ENCODE results near the gene PDE4B. TPM values are rescaled to one million over a fixed set of nuclear protein-coding genes. Genes with fewer than 3 reads are reported as not detected.
A peak's percentile ranks its signal among the peaks of the same experiment; 100 is the strongest.

PDE4B gene
- total and polyA plus RNA-seq, 7 experiments from 2014 or later: 43.5 to 99.2 (median 46.7) TPM

DNA sequence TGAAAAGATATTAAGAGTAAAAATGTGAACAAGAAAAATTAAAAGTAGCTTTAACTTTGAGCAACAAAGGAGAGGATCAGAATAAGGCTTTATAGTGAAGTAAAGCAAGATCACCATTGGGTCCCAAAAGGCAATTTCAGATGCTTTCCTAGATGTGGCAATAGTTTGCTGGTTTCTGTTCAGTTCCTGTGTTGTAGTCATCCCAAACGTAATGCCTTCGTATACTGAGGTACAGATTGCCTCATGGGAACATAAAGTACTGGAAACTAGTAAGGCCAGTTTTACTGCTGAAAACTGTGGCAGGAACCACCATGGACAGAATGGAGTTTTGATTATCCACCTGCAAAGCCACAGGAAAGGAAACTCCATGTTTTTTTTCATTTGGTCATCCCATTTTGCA, 457.8 kb downstream of the PDE4B start:
- Histone ChIP-seq H3K9me3 (ENCODE audit: control insufficient read depth in 2 of 3, low read length in 3 of 3) (no peaks in the 10 kb centered on the region), H3K36me3 (ENCODE audit: control insufficient read depth in 2 of 3, insufficient read depth in 3 of 3, low read length in 3 of 3) (no peaks in the 10 kb centered on the region), H3K27ac (ENCODE audit: low read depth, low read length) (no peak overlapping the region), H3K4me3 (ENCODE audit: low read length) (no peak overlapping the region), H3K4me1 (ENCODE audit: control insufficient read depth in 2 of 2, insufficient read depth in 2 of 2, low read length in 2 of 2) (peaks cover 29 to 37% of the 10 kb centered on the region in 2 donors), H3K27me3 (ENCODE audit: control insufficient read depth in 2 of 2, insufficient read depth in 2 of 2, low read length in 2 of 2) (no peaks in the 10 kb centered on the region)
- ChIA-PET CTCF (interaction anchor here (0.6 to 14.4 kb wide), 4 partner anchors 9 to 200 kb away, joined by 3 to 274 read pairs (median 5); no protein-coding TSS in a partner anchor), POLR2A (interaction anchor here (0.8 to 1.1 kb wide), 2 partner anchors 20 to 85 kb away, joined by 3 read pairs; no protein-coding TSS in a partner anchor)
- DNase-seq (no peak), ATAC-seq (no peak)
- Mint-ChIP-seq H3K4me3 (no peak overlapping the region), H3K27me3 (no peaks in the 10 kb centered on the region), H3K27ac (peak overlapping the region in 1 of 9 donors; percentile 52), H3K36me3 (peaks cover 0 to 2% (median 0%) of the 10 kb centered on the region in 5 donors), H3K9me3 (no peaks in the 10 kb centered on the region), H3K4me1 (peaks cover 16 to 64% (median 29%) of the 10 kb centered on the region in 7 donors)
- intact Hi-C loops (cut with micrococcal nuclease): loop anchor here in 1 of 2 donors (5.0 kb wide), 1 partner anchor 818 kb away; no protein-coding TSS in a partner anchor

DNA sequence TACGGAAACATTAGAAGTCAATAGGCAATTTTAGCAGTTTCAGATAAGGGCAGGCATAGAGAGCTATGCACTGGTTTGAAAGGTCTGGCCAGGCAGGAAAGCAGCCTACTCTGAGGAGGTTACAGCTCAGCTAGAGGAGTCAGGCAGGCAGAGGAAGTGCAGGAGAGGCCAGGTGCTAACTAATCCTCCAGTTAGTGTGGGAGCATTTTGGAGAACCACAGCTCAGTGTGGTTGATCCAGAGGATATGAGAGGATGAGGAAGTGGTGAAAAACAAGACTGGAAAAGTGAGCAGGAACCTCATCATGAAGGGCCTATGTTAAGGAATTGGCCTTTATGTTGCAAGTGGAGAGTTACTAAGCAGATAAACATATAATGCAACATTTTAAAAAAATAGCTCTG, 458.9 kb downstream of the PDE4B start:
- Histone ChIP-seq H3K4me3 (ENCODE audit: low read length) (no peak overlapping the region), H3K27me3 (ENCODE audit: control insufficient read depth in 2 of 2, insufficient read depth in 2 of 2, low read length in 2 of 2) (no peaks in the 10 kb centered on the region), H3K9me3 (ENCODE audit: control insufficient read depth in 2 of 3, low read length in 3 of 3) (no peaks in the 10 kb centered on the region), H3K27ac (ENCODE audit: low read depth, low read length) (no peak overlapping the region), H3K36me3 (ENCODE audit: control insufficient read depth in 2 of 3, insufficient read depth in 3 of 3, low read length in 3 of 3) (no peaks in the 10 kb centered on the region), H3K4me1 (ENCODE audit: control insufficient read depth in 2 of 2, insufficient read depth in 2 of 2, low read length in 2 of 2) (peaks cover 22 to 27% of the 10 kb centered on the region in 2 donors)
- CTCF ChIA-PET: interaction anchor here (0.7 to 14.4 kb wide), 7 partner anchors 8 to 970 kb away, joined by 3 to 274 read pairs (median 7); no protein-coding TSS in a partner anchor
- ATAC-seq: peak; percentile 28
- peaks cover 0 to 2% (median 0%) of the 10 kb centered on the region in 5 donors for H3K36me3 Mint-ChIP-seq
- no peak for DNase-seq
- H3K27ac Mint-ChIP-seq: peak overlapping the region in 2 of 9 donors; percentile 10 to 30
- H3K4me1 Mint-ChIP-seq: peaks cover 7 to 64% (median 21%) of the 10 kb centered on the region in 7 donors
- no peaks in the 10 kb centered on the region for H3K27me3 Mint-ChIP-seq
- intact Hi-C loops (cut with micrococcal nuclease): loop anchor here in 1 of 2 donors (5.0 kb wide), 1 partner anchor 819 kb away; no protein-coding TSS in a partner anchor
- H3K4me3 Mint-ChIP-seq: no peak overlapping the region
- POLR2A ChIA-PET: interaction anchor here (1.0 to 1.9 kb wide), 2 partner anchors 83 to 195 kb away, joined by 3 to 8 read pairs; no protein-coding TSS in a partner anchor
- no peaks in the 10 kb centered on the region for H3K9me3 Mint-ChIP-seq

DNA sequence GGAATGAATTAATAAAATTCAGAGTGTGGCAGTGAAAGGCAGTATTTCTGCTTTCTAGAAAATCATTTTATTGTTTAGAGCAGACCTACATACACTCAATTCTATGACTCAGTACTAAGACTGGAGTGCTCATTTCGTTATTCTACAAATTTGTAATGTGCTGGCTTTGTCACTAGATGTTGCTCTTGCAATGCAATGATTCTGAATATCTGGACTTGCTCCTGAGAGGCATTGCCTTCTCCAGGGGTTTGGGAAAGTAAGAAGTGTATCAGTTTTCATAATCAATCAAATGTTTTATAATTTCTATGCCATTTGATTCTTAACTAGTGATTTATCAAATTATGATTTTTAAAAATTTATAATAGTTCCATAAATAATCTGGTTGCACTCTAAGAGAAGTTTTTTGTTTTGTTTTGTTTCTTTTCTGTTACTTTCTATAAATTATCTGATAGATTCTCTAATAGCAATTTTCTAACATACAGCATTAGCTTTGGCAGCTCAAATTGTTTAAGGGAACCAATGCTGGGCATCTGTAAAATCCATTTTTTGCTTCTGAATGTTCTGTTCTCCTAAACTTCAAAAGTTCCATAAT, 460.7 kb downstream of the PDE4B start:
- H3K4me1 Mint-ChIP-seq: peaks cover 6 to 57% (median 19%) of the 10 kb centered on the region in 7 donors
- ChIA-PET POLR2A (interaction anchor here (1.1 to 1.3 kb wide), 2 partner anchors 79 to 183 kb away, joined by 4 to 5 read pairs; no protein-coding TSS in a partner anchor), CTCF (interaction anchor here (0.8 to 14.4 kb wide), 11 partner anchors 10 to 296 kb away, joined by 3 to 274 read pairs (median 3); no protein-coding TSS in a partner anchor)
- peaks cover 10 to 12% of the 10 kb centered on the region in 2 donors for H3K4me1 ChIP-seq (ENCODE audit: control insufficient read depth in 2 of 2, insufficient read depth in 2 of 2, low read length in 2 of 2)
- H3K9me3 Mint-ChIP-seq: no peaks in the 10 kb centered on the region
- no peak overlapping the region for H3K4me3 ChIP-seq (ENCODE audit: low read length)
- H3K36me3 ChIP-seq (ENCODE audit: control insufficient read depth in 2 of 3, insufficient read depth in 3 of 3, low read length in 3 of 3): no peaks in the 10 kb centered on the region
- peak in 6 of 9 donors; percentile 29 to 58 (median 46) for DNase-seq
- no peak overlapping the region for H3K4me3 Mint-ChIP-seq
- H3K27me3 Mint-ChIP-seq: no peaks in the 10 kb centered on the region
- H3K9me3 ChIP-seq (ENCODE audit: control insufficient read depth in 2 of 3, low read length in 3 of 3): no peaks in the 10 kb centered on the region
- intact Hi-C loops (cut with micrococcal nuclease): loop anchor here (1.0 to 5.0 kb wide), 11 partner anchors 29 to 821 kb away; no protein-coding TSS in a partner anchor
- peak overlapping the region in 2 of 9 donors; percentile 19 to 64 for H3K27ac Mint-ChIP-seq
- H3K27ac ChIP-seq (ENCODE audit: low read depth, low read length): no peak overlapping the region
- H3K36me3 Mint-ChIP-seq: peaks cover 0 to 4% (median 0%) of the 10 kb centered on the region in 5 donors
- no peaks in the 10 kb centered on the region for H3K27me3 ChIP-seq (ENCODE audit: control insufficient read depth in 2 of 2, insufficient read depth in 2 of 2, low read length in 2 of 2)
- peak; percentile 83 for ATAC-seq

DNA sequence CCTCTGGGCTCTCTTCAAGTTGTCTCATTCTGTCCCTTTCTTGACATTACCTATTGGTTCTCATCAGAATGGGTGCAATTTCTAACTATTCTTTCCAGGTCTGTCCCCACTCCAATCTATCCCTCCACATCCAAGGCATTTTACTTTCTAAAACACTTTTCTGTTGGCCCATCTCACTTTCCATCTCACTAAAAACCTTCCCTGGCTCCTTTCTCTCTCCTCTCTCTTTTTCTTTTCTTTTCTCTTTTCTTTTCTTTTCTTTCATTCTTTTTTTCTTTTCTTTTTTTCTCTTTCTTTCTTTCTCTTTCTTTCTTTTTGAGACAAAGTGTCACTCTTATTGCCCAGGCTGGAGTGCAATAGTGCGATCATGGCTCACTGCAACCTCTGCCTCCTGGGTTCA, 462.1 kb downstream of the PDE4B start:
- no peaks in the 10 kb centered on the region for H3K36me3 ChIP-seq (ENCODE audit: control insufficient read depth in 2 of 3, insufficient read depth in 3 of 3, low read length in 3 of 3)
- H3K4me1 ChIP-seq (ENCODE audit: control insufficient read depth in 2 of 2, insufficient read depth in 2 of 2, low read length in 2 of 2): peaks cover 3 to 12% of the 10 kb centered on the region in 2 donors
- peak overlapping the region in 5 of 9 donors; percentile 4 to 71 (median 17) for H3K27ac Mint-ChIP-seq
- CTCF ChIA-PET: interaction anchor here (0.7 to 14.4 kb wide), 6 partner anchors 24 to 295 kb away, joined by 3 to 274 read pairs (median 3); no protein-coding TSS in a partner anchor
- H3K9me3 Mint-ChIP-seq: no peaks in the 10 kb centered on the region
- peaks cover 0 to 8% (median 0%) of the 10 kb centered on the region in 5 donors for H3K36me3 Mint-ChIP-seq
- H3K4me1 Mint-ChIP-seq: peaks cover 7 to 59% (median 19%) of the 10 kb centered on the region in 7 donors
- H3K27me3 ChIP-seq (ENCODE audit: control insufficient read depth in 2 of 2, insufficient read depth in 2 of 2, low read length in 2 of 2): no peaks in the 10 kb centered on the region
- DNase-seq (no peak), ATAC-seq (no peak)
- H3K27me3 Mint-ChIP-seq: no peaks in the 10 kb centered on the region
- intact Hi-C loops (cut with micrococcal nuclease): loop anchor here in 1 of 2 donors (5.0 kb wide), 1 partner anchor 822 kb away; no protein-coding TSS in a partner anchor
- H3K4me3 ChIP-seq (ENCODE audit: low read length): no peak overlapping the region
- no peaks in the 10 kb centered on the region for H3K9me3 ChIP-seq (ENCODE audit: control insufficient read depth in 2 of 3, low read length in 3 of 3)
- H3K4me3 Mint-ChIP-seq: no peak overlapping the region
- POLR2A ChIA-PET: no interaction called here
- no peak overlapping the region for H3K27ac ChIP-seq (ENCODE audit: low read depth, low read length)

DNA sequence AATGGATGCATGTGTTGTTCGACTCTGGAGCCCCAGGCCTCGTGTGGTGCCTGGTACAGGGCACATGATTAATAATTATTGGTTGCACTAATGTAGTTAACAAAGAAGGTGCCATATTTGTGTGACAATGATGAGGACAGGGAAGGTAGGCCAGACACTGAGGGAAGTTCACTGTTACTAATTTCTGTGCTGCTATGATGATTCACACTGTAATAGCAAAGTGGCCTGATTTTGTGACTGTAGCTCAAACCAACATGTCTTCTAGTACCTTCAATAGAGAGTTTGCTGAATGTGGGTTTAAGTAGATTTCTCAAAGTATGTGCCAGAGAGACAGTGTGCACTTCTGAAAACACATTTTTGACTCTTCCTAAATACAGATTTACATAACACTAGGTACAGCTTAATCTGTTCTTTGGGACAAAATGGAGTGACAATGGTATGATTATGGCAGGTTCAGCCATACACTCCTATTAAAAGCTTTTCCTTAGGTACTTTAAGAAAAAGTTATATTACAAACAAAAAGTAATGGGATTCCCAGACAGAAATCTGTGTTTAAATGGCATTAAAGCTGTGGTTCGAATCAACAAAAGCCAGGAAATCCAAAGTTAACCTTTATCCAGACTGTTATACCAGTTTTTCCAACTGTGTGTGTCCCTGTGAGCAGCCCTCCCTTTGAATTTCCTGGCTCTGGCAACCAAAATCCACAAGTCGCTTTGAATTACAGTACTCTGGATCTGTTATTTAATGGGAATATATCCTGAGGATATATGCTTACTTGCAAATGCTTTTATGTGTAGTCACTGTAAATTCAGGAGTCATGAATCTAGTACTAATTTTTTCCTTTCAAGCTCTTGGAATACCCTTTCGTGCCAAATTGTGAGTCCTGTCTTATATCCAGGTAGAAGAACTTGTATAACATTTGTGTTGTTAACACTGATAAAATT, 464.2 kb downstream of the PDE4B start:
- Histone ChIP-seq H3K36me3 (ENCODE audit: control insufficient read depth in 2 of 3, insufficient read depth in 3 of 3, low read length in 3 of 3) (no peaks in the 10 kb centered on the region), H3K4me1 (ENCODE audit: control insufficient read depth in 2 of 2, insufficient read depth in 2 of 2, low read length in 2 of 2) (peaks cover 3 to 25% of the 10 kb centered on the region in 2 donors), H3K9me3 (ENCODE audit: control insufficient read depth in 2 of 3, low read length in 3 of 3) (no peaks in the 10 kb centered on the region), H3K27ac (ENCODE audit: low read depth, low read length) (no peak overlapping the region), H3K27me3 (ENCODE audit: control insufficient read depth in 2 of 2, insufficient read depth in 2 of 2, low read length in 2 of 2) (no peaks in the 10 kb centered on the region), H3K4me3 (ENCODE audit: low read length) (no peak overlapping the region)
- intact Hi-C loops (cut with micrococcal nuclease): no loop called here
- ATAC-seq (no peak), DNase-seq (no peak)
- POLR2A ChIA-PET: interaction anchor here (0.6 to 1.3 kb wide), 4 partner anchors 17 to 80 kb away, joined by 3 to 4 read pairs (median 4); no protein-coding TSS in a partner anchor
- CTCF ChIA-PET: interaction anchor here (0.8 to 14.4 kb wide), 8 partner anchors 9 to 188 kb away, joined by 3 to 274 read pairs (median 3); no protein-coding TSS in a partner anchor
- Mint-ChIP-seq H3K27ac (peak overlapping the region in 1 of 9 donors; percentile 10), H3K36me3 (peaks cover 0 to 17% (median 0%) of the 10 kb centered on the region in 5 donors), H3K4me3 (no peak overlapping the region), H3K9me3 (no peaks in the 10 kb centered on the region), H3K4me1 (peaks cover 23 to 70% (median 39%) of the 10 kb centered on the region in 7 donors), H3K27me3 (no peaks in the 10 kb centered on the region)
